HG03520 (cell line): ENCODE results near the gene ATP6V0D1.

Experiments used
- ATAC-seq: cut with Tn5 transposase; IDR thresholded peaks from one replicate; pipeline ENCODE4 v1.9.1; 2021; ENCODE audit warnings: mild to moderate bottlenecking, moderate library complexity; ENCODE audit not compliant: unreplicated experiment

ATP6V0D1 gene

DNA sequence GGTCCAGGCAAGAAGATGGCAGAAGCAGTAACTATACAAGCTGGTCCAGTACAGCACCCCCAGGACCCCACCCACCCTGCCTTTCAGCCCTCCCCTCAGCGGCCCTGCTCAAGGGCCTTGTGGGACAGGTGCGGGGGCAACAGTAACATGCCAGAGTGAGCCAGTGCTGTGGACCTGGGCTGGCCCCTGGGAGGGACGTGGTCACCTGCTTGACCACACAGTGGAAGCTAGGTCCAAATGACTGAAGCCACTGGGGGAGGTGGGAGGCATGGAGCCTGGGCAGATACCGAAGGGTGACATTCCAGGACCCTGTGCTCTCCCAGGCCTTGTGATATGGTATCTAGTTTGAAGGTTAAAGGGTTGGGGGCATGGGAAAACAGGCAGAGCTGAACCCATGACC, 17.3 kb downstream of the ATP6V0D1 start:
- no peak for ATAC-seq

DNA sequence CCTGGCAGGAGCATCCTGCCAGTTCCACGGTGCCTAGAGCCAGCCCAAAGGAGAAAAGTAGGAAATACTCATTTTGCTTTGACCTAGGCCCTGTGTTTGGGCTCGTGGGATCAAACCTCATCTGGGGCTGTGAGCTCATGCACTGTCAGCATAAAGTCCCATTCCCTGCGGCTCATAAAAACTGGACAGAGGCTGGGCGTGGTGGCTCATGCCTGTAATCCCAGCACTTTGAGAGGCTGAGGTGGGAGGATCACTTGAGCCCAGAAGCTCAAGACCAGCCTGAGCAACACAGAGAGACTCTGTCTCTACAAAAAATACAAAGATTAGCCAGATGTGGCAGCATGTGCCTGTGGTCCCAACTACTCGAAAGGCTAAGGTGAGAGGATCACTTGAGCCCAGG, 17.9 kb downstream of the ATP6V0D1 start:
- ATAC-seq, result no peak

DNA sequence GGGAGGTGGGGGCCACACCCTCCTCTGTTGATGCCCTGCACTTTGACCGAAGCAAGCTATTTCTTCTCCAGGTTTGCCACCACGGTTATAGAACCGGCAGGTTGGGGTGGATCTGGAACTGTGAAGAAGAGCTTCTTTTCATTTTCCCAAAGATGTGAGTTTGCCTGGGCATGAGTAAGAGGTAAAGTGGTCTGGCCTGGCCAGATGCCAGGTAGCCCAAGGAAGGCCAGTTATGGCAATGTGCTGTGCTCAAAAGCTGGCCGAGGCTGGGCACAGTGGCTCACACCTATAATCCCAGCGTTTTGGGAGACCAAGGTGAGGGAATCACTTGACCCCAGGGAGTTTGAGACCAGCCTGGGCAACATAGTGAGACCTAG, 18.7 kb downstream of the ATP6V0D1 start:
- no peak for ATAC-seq

- ATAC-seq, result no peak
These were observed 19.2 kb downstream of the ATP6V0D1 start for GRCh38 chr16:67461600-67462278.

- no peak for ATAC-seq
These were observed 20.0 kb downstream of the ATP6V0D1 start for GRCh38 chr16:67460961-67461360.

- no peak for ATAC-seq
These were observed 20.8 kb downstream of the ATP6V0D1 start for GRCh38 chr16:67460168-67460567.

DNA sequence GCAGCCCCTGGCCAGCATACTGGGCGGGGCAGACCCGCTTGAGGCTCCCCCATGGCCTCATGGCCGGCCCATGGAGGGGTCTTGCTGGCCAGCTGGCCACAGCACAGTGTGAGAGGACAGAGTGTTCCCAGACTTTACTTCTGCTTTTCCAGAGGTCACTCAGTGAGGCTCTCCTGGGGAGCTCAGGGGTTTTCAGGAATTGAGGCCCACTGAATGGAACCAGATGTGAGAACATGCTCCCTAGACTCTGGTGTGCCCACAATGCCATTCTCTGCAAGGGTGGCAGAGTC, 21.2 kb downstream of the ATP6V0D1 start:
- ATAC-seq, result no peak

GRCh38 chr16:67459066-67459860, 21.7 kb downstream of the ATP6V0D1 start:
- no peak for ATAC-seq

DNA sequence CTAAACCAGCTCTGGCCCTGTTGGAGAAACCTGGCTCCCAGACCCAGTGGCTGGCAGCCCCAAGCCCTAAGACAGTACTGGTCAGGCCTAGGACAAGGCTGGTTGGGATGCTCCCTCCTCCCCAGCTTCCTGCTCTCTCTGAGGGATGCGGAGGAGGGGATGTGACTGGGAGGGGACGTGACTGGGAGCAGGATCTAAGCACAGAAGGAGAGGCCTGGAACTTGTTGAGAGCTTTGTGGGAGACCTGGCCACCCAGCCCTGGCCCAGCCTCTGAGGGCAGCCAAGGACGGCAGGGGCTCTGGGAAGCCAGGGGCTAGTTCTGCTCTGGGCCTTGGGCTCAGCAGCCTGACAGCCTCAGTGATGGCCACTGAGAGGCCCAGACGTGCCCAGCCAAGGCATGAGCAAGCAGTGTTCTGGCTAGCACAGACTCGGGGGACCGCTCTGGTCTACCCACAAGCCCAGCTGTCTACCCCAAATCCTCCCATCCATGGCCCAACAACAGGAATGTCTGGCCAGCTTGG, 22.8 kb downstream of the ATP6V0D1 start:
- no peak for ATAC-seq

DNA sequence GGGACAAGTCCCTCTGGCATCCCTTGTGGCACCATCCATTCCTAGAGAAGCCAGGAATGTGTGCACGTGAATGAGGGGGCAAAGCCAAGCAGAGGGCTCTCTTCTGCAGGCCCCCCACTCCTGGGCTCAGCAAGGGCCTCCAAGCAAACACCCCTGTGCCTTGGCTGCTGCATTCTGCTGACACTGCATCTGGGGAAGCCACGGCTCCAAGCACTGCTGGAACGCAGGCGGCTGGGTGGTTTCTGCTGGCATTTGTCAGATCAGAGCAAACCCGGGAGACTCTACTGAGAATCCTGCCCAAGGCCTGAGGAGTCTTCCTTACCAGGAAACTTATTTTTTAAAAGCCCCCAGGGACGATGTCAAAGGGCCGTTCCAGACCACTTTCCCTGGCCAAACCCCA, 23.3 kb downstream of the ATP6V0D1 start:
- ATAC-seq, result no peak

GRCh38 chr16:67456391-67457081, 24.4 kb downstream of the ATP6V0D1 start:
- ATAC-seq, result no peak

DNA sequence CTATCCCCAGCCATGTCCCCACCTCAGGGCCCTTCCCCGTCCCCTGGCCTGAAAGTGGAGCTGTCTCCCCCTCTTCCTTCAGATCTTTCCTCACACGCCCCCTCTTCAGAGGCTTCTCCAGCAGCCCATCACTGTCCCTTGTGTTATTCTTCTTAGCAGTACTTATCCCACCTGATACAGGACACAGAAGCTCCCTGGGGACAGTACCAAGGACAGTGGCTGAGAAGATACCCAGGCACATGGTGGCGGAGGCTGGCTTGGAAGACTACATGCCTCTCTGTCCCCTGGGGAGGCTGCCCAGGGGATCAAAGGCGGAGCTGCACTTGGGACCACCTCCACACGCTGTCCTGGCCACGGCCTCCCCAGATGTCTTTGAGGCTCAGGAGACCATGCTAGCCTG, 26.1 kb downstream of the ATP6V0D1 start:
- ATAC-seq, result no peak

DNA sequence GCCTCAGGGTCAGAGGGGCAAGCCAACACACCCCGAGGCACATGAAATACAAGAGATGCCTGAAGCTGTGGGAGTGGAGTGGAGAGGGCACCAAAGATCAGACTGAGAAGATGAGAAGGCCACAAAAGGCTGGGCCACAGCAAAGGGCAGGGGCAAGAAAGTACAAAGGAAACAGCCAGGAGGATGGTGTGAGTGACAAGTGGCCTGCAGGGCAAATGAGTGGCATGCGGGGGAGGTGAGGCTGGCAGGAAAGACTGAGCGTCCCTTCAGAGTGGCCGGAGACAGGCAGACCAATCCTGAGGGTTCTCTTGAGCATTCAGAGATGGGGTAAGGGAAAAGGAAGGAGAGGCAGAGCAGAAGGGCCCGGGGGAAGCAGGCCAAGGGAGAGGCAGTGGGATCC, 26.9 kb downstream of the ATP6V0D1 start:
- no peak for ATAC-seq

DNA sequence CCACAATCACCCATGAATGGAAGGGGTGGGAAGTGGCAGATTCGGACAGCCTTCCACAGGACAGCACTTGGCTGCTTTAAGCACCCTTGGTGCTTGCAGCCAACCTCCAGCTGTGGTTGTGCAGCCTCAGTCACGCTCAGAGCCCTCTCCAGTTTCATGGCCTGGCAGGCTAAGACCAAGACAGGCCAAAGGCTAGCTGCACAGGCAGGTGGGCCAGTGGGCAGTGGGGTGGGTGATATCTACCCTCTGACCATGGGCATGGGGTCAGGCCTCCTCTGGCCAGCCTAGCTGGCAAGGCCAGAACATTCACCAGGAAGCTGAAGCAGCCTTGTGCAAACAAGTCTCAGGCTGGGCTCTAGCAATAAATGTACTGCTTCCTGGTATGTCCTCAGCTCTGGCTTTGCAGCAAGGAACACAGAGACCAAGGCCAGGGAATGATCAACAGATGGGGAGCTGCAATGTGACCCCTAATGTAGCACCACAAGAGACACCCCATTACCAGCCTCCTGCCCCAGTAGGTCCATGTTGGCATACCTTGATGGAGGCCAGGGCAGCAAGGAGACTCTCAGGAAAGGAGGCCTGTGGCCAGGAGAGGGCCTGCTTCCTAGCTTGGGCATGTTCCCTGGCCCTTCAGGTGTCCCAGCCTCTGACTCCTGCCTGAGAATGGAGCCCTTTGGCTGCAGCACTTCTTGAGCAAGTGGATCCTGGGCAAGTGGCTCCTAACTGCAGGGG, 29.1 kb downstream of the ATP6V0D1 start:
- no peak for ATAC-seq

DNA sequence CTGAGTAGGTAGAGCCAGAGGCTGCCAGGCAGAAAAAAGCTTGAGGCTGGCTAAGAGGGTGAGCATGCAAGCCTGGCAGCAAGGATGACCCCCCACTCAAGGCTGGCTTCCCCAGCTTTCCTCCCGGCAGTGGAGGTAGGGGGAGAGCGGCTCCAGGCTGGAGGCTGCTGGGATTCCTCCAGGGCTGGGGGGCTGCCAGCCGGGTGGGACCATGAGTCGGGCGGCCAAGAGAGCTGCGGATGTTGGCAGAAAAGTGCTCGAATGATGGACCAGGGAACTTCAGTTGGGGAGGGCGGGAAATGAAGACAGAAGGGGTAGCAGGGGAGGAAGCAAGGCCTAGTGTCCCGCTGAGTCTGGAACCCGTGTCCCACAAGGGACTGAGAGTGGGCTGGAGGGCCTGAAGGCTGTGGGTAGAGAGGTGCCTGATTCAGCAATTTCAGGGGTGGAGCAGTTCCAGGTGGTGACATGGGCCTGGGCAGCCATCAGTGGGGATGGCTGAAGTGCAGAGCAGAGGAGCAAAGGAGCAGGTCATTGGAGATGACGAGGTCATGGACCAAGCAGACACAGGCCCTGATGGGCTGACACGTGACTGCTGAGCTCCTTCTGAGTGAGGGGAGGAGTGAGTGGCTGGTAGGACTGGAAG, 29.8 kb downstream of the ATP6V0D1 start:
- no peak for ATAC-seq

DNA sequence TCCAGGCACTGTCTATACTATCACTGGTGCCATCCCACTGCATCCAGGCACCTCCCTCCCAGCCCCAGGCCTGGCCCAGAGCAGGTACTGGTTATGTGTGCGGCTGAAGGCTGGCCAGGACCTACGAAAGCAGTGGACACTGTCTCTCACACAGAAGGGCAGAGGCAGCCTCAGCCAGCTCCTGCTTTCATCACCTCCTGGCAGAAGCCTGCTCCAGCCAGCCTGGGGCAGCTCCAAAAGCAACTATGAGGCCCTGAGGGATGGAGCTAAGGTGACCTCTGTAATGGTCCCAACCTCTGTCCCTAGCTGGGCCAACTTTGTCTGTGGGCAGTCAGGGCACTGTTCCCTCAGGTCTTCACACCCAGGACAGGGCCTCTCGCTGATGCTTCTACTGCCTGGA, 31.2 kb downstream of the ATP6V0D1 start:
- no peak for ATAC-seq

- no peak for ATAC-seq
These were observed 31.6 kb downstream of the ATP6V0D1 start for GRCh38 chr16:67449336-67449735.

GRCh38 chr16:67448580-67448979, 32.4 kb downstream of the ATP6V0D1 start:
- ATAC-seq, result no peak

- ATAC-seq, result no peak
These were observed 33.4 kb downstream of the ATP6V0D1 start for GRCh38 chr16:67447508-67448076.

DNA sequence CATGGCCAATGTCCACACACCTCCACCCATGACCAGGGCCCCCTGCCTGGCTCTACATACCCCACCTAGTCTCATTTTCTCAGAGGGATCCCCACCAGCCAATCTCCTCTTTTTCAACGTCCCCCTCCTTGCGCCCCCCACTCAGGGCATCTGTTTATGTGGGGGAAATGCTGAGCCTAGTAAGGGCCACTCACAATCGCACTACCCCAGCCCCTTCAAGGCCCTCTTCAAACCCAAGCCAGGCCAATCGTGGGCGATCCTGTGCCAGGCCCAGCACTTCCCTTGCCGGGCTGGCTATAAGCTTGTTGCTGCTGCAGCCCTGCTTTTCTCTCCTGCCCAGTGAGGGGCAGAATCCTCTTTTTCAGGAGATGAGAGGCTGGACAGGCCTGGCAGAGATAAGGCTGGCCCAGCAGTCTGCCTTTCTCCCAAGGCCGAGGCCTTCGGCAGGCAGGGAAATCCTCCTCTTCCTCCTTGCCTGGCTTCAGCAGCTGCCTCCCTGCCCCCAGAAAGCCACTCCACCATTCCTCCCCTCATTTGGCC, 33.9 kb downstream of the ATP6V0D1 start:
- no peak for ATAC-seq
